Neural progenitor cell (in vitro differentiated cells): Measurements from ENCODE around the gene TNFSF8.

Experiments
- EZH2 ChIP-seq: fragments of 200-600 bp; sonication (generic); IDR thresholded peaks from 2 replicates; pipeline ENCODE4 v1.6.1; 2017; ENCODE audit warnings: antibody characterized with exemption, mild to moderate bottlenecking, moderate library complexity
- EZH2phosphoT487 ChIP-seq: fragments of 200-600 bp; sonication (generic); IDR thresholded peaks from 2 replicates; pipeline ENCODE4 v1.6.1; 2017; ENCODE audit warnings: antibody characterized with exemption
- TF ChIP-seq, protein P1 (sequence below): fragments of 200-600 bp; sonication (generic); IDR thresholded peaks from 2 replicates; pipeline ENCODE4 v1.5.1; 2017; ENCODE audit warnings: antibody characterized with exemption, mild to moderate bottlenecking

DNA sequence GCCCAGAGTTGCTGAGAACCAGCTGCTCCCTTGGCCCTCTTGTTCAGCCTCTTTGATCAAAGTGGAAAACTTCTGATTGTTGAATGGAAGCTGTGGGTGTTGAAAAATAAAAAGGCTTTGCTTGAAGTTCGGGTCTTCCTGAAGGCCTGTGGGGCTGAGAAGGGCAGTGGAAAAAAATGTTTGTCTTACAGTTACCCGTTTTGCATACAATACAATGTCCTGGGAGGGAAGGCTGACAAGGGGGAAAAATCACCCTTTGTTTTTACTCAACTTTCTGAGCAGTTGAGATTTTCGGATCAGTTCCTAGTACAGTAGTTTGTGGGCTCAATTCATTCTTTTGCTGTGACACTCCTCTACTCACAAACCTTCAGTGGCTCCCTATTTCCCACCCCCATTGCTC, 2.1 kb upstream of the TNFSF8 start:
- TF ChIP-seq, protein P1, sequence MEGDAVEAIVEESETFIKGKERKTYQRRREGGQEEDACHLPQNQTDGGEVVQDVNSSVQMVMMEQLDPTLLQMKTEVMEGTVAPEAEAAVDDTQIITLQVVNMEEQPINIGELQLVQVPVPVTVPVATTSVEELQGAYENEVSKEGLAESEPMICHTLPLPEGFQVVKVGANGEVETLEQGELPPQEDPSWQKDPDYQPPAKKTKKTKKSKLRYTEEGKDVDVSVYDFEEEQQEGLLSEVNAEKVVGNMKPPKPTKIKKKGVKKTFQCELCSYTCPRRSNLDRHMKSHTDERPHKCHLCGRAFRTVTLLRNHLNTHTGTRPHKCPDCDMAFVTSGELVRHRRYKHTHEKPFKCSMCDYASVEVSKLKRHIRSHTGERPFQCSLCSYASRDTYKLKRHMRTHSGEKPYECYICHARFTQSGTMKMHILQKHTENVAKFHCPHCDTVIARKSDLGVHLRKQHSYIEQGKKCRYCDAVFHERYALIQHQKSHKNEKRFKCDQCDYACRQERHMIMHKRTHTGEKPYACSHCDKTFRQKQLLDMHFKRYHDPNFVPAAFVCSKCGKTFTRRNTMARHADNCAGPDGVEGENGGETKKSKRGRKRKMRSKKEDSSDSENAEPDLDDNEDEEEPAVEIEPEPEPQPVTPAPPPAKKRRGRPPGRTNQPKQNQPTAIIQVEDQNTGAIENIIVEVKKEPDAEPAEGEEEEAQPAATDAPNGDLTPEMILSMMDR = no peak
- TF ChIP-seq EZH2phosphoT487 (no peak), EZH2 (no peak)
